ENCODE measurements around the gene CSF3.

GRCh38 chr17:40058186-40058784 is 43.0 kb downstream of the CSF3 start:
- TF ChIP-seq EZH2 (IDR thresholded peaks at IDR 0.05; ENCODE audit: low read depth) (no peak), CTCF (conservative IDR thresholded peaks at IDR 0.05) (no peak)

All from PC-9 (cell line).